RWPE1 (cell line): ENCODE results near the gene MMP24OS.

ENCODE experiments used
- CTCF ChIA-PET: fragments of 350-600 bp; sonication (Branson Sonifier 250); formaldehyde crosslinking; extraction: SDS; loops from one replicate; lab custom pipeline; 2021; lab: Yijun Ruan, JAX
- POLR2A ChIA-PET: fragments of 400-600 bp; formaldehyde crosslinking; extraction: SDS; loops from one replicate; lab custom pipeline; 2020; ENCODE audit warnings: antibody characterized with exemption; ENCODE audit not compliant: low non-redundant PET; lab: Yijun Ruan, JAX
- DNase-seq: peaks from one replicate; pipeline ENCODE4 v3.0.0; 2012; ENCODE audit warnings: low spot score
- H3K27ac ChIP-seq: fragments of 450-650 bp; 2 replicates; pipeline ENCODE4 v1.5.1; 2017
- TF ChIP-seq, protein P1 (sequence below): fragments of 450-650 bp; conservative IDR thresholded peaks from 2 replicates; pipeline ENCODE4 v1.5.1; 2017; ENCODE audit warnings: low read depth, mild to moderate bottlenecking

The MMP24OS gene

DNA sequence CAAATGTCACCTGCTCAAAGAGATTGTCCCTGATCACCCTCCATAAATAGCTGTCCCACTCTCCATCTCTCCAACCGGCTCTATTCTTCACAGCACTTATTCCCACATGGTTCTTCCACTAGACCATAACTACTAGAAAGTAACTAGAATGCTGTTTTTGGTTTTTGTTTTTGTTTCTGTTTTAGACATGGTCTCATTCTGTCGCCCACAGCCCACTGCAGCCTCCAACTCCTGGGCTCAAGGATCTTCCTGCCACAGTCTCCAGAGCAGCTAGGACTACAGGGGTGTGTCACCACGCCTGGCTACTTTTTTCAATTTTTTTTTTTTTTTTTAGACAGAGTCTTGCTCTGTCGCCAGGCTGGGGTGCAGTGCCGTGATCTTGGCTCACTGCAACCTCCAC is 39.2 kb downstream of the MMP24OS start:
- TF ChIP-seq, protein P1, sequence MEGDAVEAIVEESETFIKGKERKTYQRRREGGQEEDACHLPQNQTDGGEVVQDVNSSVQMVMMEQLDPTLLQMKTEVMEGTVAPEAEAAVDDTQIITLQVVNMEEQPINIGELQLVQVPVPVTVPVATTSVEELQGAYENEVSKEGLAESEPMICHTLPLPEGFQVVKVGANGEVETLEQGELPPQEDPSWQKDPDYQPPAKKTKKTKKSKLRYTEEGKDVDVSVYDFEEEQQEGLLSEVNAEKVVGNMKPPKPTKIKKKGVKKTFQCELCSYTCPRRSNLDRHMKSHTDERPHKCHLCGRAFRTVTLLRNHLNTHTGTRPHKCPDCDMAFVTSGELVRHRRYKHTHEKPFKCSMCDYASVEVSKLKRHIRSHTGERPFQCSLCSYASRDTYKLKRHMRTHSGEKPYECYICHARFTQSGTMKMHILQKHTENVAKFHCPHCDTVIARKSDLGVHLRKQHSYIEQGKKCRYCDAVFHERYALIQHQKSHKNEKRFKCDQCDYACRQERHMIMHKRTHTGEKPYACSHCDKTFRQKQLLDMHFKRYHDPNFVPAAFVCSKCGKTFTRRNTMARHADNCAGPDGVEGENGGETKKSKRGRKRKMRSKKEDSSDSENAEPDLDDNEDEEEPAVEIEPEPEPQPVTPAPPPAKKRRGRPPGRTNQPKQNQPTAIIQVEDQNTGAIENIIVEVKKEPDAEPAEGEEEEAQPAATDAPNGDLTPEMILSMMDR = no peak
- ChIA-PET POLR2A (no interaction called here), CTCF (no interaction called here)
- DNase-seq = no peak
- H3K27ac ChIP-seq = no peak overlapping the region

DNA sequence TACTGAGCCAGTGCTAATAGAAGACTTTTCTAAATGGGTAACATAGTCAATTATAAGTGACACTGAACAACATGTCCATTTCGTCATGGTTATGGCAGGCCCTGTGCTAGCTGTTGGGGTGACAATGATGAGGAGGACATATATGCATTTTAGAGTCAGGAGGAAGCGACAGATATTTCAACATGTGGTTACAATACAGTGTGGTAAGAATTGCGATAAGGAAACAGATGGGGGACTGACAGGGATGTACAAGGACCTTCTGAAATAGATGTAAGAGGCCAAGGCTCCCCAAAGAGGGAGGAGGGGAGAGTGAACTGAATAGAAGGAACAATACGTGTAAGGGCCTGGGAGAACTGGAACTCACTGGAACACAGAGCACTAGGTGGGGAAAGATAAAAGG is 39.8 kb downstream of the MMP24OS start:
- ChIA-PET POLR2A (no interaction called here), CTCF (interaction anchor here (0.9 kb wide), 1 partner anchor 32 kb away, joined by 3 read pairs; no protein-coding TSS in a partner anchor)
- no peak for DNase-seq
- TF ChIP-seq, protein P1 = no peak
- H3K27ac ChIP-seq = no peak overlapping the region

DNA sequence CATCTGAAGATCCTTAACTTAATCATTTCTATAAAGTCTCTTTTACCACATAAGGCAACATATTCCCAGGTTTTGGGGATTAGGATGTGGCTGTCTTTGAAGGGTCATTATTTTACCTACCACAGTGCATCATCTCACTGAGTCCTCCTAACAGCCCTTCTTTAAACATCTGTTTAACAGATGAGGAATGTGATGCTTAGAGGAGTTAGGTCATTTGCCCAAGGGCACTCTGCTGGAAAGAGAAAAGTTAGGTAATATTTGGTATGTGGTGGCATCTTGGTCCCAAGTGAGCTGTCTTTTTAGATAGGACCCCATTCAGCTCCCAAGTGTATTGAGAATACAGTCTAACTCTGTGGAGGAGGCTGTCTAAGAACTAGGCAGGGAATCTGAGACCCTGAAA is 40.4 kb downstream of the MMP24OS start:
- CTCF ChIA-PET = interaction anchor here (0.5 to 0.9 kb wide), 2 partner anchors 32 to 141 kb away, joined by 3 to 4 read pairs; no protein-coding TSS in a partner anchor

DNA sequence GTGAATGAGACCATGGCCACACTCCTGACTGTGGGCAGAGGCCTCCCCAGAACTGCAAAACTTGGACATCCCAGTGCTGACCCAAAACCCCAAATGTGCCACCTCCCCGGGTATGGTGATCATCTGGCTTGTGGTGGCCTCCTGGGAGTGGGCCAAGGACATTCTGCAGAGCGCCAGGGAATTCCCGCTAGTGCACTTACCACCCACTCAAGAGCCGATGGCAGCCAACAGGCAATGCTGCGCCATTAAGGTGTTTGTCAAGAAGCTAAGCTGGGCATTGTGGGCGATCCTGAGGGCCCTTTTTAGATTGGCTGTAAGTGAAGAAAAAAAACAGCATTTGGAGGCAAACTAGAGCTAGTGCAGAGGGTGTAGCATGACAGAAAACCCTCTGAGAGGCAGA is 42.0 kb downstream of the MMP24OS start:
- DNase-seq = no peak
- TF ChIP-seq, protein P1 = no peak
- ChIA-PET CTCF (interaction anchor here (0.7 kb wide), 2 partner anchors 139 to 307 kb away, joined by 3 to 4 read pairs; no protein-coding TSS in a partner anchor), POLR2A (no interaction called here)
- H3K27ac ChIP-seq = no peak overlapping the region

More for the DNA sequence above, 40.4 kb downstream of the MMP24OS start:
- no peak for DNase-seq
- no peak overlapping the region for H3K27ac ChIP-seq
- POLR2A ChIA-PET = no interaction called here
- TF ChIP-seq, protein P1 = no peak

DNA sequence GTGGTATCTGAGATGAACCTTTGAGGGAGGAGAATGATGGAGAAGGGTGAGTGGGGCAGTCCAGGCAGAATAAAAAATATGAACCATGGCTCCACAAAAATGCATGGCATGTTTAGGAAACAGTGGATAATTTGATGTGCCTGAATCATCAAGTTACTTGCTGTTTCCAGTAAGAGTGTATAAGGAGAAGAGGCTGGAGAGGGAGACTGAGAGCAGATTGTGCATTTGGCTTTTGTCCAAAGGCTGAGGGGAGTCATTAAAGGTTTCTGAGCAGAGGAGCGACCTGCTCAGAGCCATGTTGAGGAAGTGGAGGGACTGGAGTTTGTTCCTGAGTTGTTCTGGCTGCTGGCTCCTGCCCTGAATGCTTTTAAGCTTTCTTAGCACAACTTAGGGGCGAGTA is 45.3 kb downstream of the MMP24OS start:
- TF ChIP-seq, protein P1 = no peak
- CTCF ChIA-PET = interaction anchor here (0.6 kb wide), 1 partner anchor 284 kb away, joined by 3 read pairs; no protein-coding TSS in a partner anchor
- POLR2A ChIA-PET = interaction anchor here (0.6 kb wide), 1 partner anchor 17 kb away, joined by 5 read pairs; no protein-coding TSS in a partner anchor
- no peak for DNase-seq
- H3K27ac ChIP-seq = no peak overlapping the region

DNA sequence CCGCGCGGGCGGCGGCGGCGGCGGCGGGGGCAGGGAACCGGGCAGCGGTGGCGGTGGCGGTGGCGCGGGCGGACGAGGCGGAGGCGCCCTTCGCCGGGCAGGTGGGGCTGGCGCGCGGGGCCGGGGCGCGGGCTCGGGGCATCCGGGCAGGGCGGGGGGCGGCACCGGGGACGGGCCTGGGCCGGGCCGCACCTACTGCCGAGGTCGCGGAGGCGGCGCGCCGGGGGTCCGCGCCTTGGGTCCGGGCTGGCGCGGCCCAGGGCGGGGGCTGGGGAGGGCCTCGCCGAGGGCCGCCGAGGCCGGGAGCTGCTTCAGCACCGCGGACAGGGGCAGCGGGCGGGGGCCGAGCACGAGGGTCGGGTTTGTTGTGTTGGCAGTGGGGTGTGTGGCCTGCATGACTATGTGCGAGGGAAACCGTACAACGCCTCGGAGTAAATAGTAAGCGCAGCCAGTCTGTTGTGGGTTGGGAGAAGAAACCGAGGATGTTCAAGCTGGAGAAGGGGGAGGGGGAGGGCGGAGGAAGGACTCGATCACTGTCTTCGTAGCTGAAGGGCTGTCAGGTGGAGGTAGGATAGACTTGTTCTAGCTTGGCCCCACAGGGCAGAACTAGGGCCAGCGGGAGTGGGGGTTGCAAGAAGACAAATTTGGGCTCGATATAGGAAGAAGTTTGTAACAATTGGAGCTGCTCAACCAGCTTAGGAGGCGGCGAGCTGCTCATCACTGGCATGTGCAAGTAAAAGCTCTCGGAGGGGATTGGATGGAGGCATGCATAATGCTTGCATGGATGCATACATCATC is 50.8 kb downstream of the MMP24OS start:
- POLR2A ChIA-PET = interaction anchor here (0.5 kb wide), 1 partner anchor 21 kb away, joined by 5 read pairs; no protein-coding TSS in a partner anchor
- H3K27ac ChIP-seq = no peak overlapping the region
- TF ChIP-seq, protein P1 = no peak
- CTCF ChIA-PET = interaction anchor here (0.5 to 1.5 kb wide), 6 partner anchors 10 to 350 kb away, joined by 3 to 6 read pairs (median 3); no protein-coding TSS in a partner anchor
- peak; percentile 70 for DNase-seq
